DND-41 (cell line): Measurements from ENCODE around the gene PPP1R13L.
A peak's percentile ranks its signal among the peaks of the same experiment; 100 is the strongest.
"Not testable (repeated sequence)": the region's sequence is repeated elsewhere in the genome, so short reads cannot be mapped to it uniquely, and the experiment has no call there.

Source experiments
- ATAC-seq: fragments of 200-7000 bp; cut with Tn5 transposase; 3 replicates; pipeline ENCODE4 v1.9.1; 2021; ENCODE audit warnings: low read depth; ENCODE audit not compliant: insufficient read depth
- DNase-seq: peaks from one replicate; pipeline ENCODE4 v3.0.0-alpha.2; 2020
- H2AFZ ChIP-seq: 2 replicates; pipeline ENCODE4 v1.6.0; 2012; ENCODE audit warnings: low read depth, low read length
- H3K27ac ChIP-seq: 2 replicates; pipeline ENCODE4 v1.5.1; 2012; ENCODE audit warnings: low read length, inconsistent platforms
- H3K27me3 ChIP-seq: fragments of 200-600 bp; sonication (generic); 2 replicates; pipeline ENCODE4 v1.6.0; 2012; ENCODE audit warnings: low read length, mild to moderate bottlenecking, inconsistent platforms; ENCODE audit not compliant: insufficient read depth, poor library complexity
- H3K36me3 ChIP-seq: 2 replicates; pipeline ENCODE4 v1.5.1; 2012; ENCODE audit warnings: low read length, inconsistent platforms; ENCODE audit not compliant: insufficient read depth
- H3K4me1 ChIP-seq: 2 replicates; pipeline ENCODE4 v1.5.1; 2012; ENCODE audit warnings: mild to moderate bottlenecking, low read length; ENCODE audit not compliant: insufficient read depth
- H3K4me2 ChIP-seq: 2 replicates; pipeline ENCODE4 v1.6.0; 2012; ENCODE audit warnings: mild to moderate bottlenecking, moderate library complexity, low read length, inconsistent platforms; ENCODE audit not compliant: insufficient read depth
- H3K4me3 ChIP-seq, 2 experiments: fragments of 200-600 bp in 1 of 2; shearing (Covaris generic) in 1 of 2; 2 replicates each; pipeline ENCODE4 v1.5.1; 2012 to 2016; ENCODE audit warnings: inconsistent platforms in 2 of 2, low read length in 2 of 2, mild to moderate bottlenecking in 2 of 2, low read depth in 1 of 2, moderate library complexity in 1 of 2
- H3K79me2 ChIP-seq: 2 replicates; pipeline ENCODE4 v1.6.0; 2012; ENCODE audit warnings: low read length, inconsistent platforms; ENCODE audit not compliant: insufficient read depth
- H3K9ac ChIP-seq: 2 replicates; pipeline ENCODE4 v1.6.0; 2012; ENCODE audit warnings: low read depth, mild to moderate bottlenecking, inconsistent platforms, low read length, moderate library complexity
- H3K9me3 ChIP-seq: 2 replicates; pipeline ENCODE4 v1.5.1; 2012; ENCODE audit warnings: low read length, moderate library complexity, mild to moderate bottlenecking, inconsistent platforms; ENCODE audit not compliant: insufficient read depth, severe bottlenecking
- H4K20me1 ChIP-seq: 2 replicates; pipeline ENCODE4 v1.6.0; 2012; ENCODE audit warnings: low read length; ENCODE audit not compliant: insufficient read depth
- EZH2 ChIP-seq: IDR thresholded peaks from 3 replicates; pipeline ENCODE4 v1.6.1; 2012; ENCODE audit warnings: borderline replicate concordance, low read depth, mild to moderate bottlenecking, moderate library complexity, low read length, inconsistent platforms; ENCODE audit not compliant: severe bottlenecking
- TF ChIP-seq, protein P1 (sequence below): IDR thresholded peaks from 2 replicates; pipeline ENCODE4 v1.5.1; 2012; ENCODE audit warnings: borderline replicate concordance, low read length, moderate library complexity, mild to moderate bottlenecking; ENCODE audit not compliant: poor library complexity, severe bottlenecking; ENCODE audit errors: extremely low read depth

PPP1R13L gene

DNA sequence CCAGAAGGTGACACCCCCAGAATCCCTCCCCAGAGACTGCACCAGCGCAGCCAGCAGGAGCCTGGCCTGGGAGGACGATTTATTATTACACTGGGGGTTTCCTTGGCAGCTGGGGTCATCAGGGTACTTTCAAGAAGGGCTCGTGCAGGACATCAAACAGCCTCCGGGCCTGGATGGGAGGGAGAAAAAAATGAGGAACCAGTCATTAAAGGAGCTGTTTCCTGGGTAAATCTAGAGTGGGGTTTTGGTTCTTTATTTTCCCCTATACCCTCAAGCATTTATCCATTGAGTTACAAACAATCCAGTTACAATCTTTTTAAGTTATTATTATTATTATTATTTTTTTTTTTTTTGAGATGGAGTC lies 4.7 kb upstream of the PPP1R13L start:
- Histone ChIP-seq H3K27me3 (no peaks in the 10 kb centered on the region), H3K4me2 (no peak overlapping the region), H3K36me3 (peaks cover 25% of the 10 kb centered on the region), H2AFZ (no peak overlapping the region), H3K9me3 (no peaks in the 10 kb centered on the region), H3K4me3 (no peak overlapping the region), H3K79me2 (peaks cover 7% of the 10 kb centered on the region), H3K27ac (no peak overlapping the region), H3K9ac (no peak overlapping the region), H4K20me1 (peaks cover 3% of the 10 kb centered on the region; the same call in 1 of the 2 replicates), H3K4me1 (peaks cover 32% of the 10 kb centered on the region)
- ATAC-seq (no peak), DNase-seq (no peak)
- no peak for TF ChIP-seq EZH2
- TF ChIP-seq, protein P1, sequence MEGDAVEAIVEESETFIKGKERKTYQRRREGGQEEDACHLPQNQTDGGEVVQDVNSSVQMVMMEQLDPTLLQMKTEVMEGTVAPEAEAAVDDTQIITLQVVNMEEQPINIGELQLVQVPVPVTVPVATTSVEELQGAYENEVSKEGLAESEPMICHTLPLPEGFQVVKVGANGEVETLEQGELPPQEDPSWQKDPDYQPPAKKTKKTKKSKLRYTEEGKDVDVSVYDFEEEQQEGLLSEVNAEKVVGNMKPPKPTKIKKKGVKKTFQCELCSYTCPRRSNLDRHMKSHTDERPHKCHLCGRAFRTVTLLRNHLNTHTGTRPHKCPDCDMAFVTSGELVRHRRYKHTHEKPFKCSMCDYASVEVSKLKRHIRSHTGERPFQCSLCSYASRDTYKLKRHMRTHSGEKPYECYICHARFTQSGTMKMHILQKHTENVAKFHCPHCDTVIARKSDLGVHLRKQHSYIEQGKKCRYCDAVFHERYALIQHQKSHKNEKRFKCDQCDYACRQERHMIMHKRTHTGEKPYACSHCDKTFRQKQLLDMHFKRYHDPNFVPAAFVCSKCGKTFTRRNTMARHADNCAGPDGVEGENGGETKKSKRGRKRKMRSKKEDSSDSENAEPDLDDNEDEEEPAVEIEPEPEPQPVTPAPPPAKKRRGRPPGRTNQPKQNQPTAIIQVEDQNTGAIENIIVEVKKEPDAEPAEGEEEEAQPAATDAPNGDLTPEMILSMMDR: no peak

DNA sequence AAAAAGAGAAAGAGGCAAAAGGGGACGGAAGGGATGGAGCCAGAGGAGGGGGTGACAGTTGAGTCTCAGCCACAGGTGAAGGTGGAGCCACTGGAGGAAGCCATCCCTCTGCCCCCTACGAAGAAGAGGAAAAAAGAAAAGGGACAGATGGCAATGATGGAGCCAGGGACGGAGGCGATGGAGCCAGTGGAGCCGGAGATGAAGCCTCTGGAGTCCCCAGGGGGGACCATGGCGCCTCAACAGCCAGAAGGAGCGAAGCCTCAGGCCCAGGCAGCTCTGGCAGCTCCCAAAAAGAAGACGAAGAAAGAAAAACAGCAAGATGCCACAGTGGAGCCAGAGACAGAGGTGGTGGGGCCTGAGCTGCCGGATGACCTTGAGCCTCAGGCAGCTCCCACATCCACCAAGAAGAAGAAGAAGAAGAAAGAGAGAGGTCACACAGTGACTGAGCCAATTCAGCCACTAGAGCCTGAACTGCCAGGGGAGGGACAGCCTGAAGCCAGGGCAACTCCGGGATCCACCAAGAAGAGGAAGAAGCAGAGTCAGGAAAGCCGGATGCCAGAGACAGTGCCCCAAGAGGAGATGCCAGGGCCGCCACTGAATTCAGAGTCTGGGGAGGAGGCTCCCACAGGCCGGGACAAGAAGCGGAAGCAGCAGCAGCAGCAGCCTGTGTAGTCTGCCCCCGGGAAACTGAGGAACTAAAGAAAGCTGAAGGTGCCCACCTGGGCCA lies 4.1 kb upstream of the PPP1R13L start:
- no peak overlapping the region for H3K4me3 ChIP-seq
- no peak overlapping the region for H3K9ac ChIP-seq
- no peak for DNase-seq
- no peak overlapping the region for H3K27ac ChIP-seq
- peaks cover 3% of the 10 kb centered on the region; the same call in 1 of the 2 replicates for H4K20me1 ChIP-seq
- no peaks in the 10 kb centered on the region for H3K9me3 ChIP-seq
- H2AFZ ChIP-seq: no peak overlapping the region
- peaks cover 35% of the 10 kb centered on the region for H3K4me1 ChIP-seq
- ATAC-seq: no peak
- no peaks in the 10 kb centered on the region for H3K27me3 ChIP-seq
- peaks cover 7% of the 10 kb centered on the region for H3K79me2 ChIP-seq
- TF ChIP-seq, protein P1: no peak
- peaks cover 20% of the 10 kb centered on the region for H3K36me3 ChIP-seq
- no peak overlapping the region for H3K4me2 ChIP-seq

DNA sequence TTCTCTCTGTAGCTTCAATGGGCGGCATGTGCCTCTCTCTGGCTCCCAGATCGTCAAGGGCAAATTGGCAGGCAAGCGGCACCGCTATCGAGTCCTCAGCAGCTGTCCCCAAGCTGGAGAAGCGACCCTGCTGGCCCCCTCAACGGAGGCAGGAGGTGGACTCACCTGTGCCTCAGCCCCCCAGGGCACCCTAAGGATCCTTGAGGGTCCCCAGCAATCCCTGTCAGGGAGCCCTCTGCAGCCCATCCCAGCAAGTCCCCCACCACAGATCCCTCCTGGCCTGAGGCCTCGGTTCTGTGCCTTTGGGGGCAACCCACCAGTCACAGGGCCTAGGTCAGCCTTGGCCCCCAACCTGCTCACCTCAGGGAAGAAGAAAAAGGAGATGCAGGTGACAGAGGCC lies 3.3 kb upstream of the PPP1R13L start:
- Histone ChIP-seq H3K79me2 (peaks cover 7% of the 10 kb centered on the region), H3K4me3 (no peak overlapping the region), H3K9ac (no peak overlapping the region), H3K27ac (no peak overlapping the region), H3K4me1 (peaks cover 35% of the 10 kb centered on the region), H3K4me2 (peak overlapping the region; percentile 89), H3K9me3 (no peaks in the 10 kb centered on the region), H2AFZ (no peak overlapping the region), H3K27me3 (no peaks in the 10 kb centered on the region), H3K36me3 (peaks cover 11% of the 10 kb centered on the region), H4K20me1 (no peaks in the 10 kb centered on the region)
- TF ChIP-seq, protein P1: no peak
- no peak for TF ChIP-seq EZH2
- DNase-seq: no peak
- ATAC-seq: no peak

DNA sequence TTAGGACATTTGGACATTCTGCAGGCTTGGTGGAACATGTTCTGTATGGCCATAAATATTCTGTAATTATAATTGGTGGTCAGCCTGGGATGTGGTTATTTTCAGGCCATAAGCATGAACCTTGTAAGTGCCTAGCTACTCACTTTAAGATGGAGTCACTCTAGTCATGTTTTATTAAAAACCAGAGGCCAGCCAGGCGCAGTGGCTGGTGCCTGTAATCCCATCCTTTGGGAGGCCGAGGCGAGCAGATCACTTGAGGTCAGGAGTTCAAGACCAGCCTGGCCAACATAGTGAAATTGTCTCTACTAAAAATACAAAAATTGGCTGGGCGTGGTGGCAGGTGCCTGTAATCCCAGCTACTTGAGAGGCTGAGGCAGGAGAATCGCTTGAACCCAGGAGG lies 2.7 kb upstream of the PPP1R13L start:
- DNase-seq, H3K36me3 ChIP-seq, H2AFZ ChIP-seq, H3K9me3 ChIP-seq, ATAC-seq, H3K79me2 ChIP-seq, H3K27me3 ChIP-seq, H4K20me1 ChIP-seq, H3K27ac ChIP-seq: not testable (repeated sequence)
- peak overlapping the region; percentile 62 for H3K9ac ChIP-seq
- H3K4me2 ChIP-seq: peak overlapping the region; percentile 89
- peak overlapping the region in 1 of 2 experiments; percentile 93; a peak in 2 of 4 replicates for H3K4me3 ChIP-seq
- peaks cover 35% of the 10 kb centered on the region for H3K4me1 ChIP-seq
